Measurements from ENCODE around the gene ADAMTS15.

GRCh38 chr11:130471731-130472433, 23.4 kb downstream of the ADAMTS15 start:
- TF ChIP-seq CTCF (IDR thresholded peaks at IDR 0.05) (no peak), POLR2A (IDR thresholded peaks at IDR 0.05) (no peak)

Measured in heart left ventricle (tissue), 13 donors.